HG03108 (cell line): Measurements from ENCODE around the gene MPPE1.

Experiments
- ATAC-seq: cut with Tn5 transposase; IDR thresholded peaks from one replicate; pipeline ENCODE4 v1.9.1; 2021; ENCODE audit warnings: moderate library complexity; ENCODE audit not compliant: unreplicated experiment

The MPPE1 gene

GRCh38 chr18:11885278-11885947 is 22.7 kb downstream of the MPPE1 start:
- no peak for ATAC-seq

GRCh38 chr18:11884396-11885030 is 23.6 kb downstream of the MPPE1 start:
- no peak for ATAC-seq

- peak; percentile 72 for ATAC-seq
Measured at GRCh38 chr18:11883153-11883552, 25.0 kb downstream of the MPPE1 start.

DNA sequence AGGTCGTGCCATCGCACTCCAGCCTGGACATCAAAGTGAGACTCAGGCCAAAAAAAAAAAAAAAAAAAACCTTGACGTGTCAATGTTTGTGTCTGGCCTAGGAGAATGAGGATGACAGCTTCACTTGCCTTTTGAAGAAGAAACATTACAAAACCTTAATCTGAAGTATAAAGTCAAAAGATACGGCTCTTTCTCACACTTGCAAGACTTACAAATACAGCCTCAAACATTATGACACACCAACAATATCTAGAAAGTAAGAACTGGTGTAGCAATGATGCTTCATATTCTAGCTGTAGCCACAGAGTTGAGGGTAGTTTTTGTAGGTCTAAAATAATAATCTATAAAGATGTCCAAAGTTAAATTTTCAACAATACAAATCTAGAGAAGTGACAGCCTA is 25.5 kb downstream of the MPPE1 start:
- no peak for ATAC-seq

GRCh38 chr18:11880586-11881304 is 27.4 kb downstream of the MPPE1 start:
- no peak for ATAC-seq

DNA sequence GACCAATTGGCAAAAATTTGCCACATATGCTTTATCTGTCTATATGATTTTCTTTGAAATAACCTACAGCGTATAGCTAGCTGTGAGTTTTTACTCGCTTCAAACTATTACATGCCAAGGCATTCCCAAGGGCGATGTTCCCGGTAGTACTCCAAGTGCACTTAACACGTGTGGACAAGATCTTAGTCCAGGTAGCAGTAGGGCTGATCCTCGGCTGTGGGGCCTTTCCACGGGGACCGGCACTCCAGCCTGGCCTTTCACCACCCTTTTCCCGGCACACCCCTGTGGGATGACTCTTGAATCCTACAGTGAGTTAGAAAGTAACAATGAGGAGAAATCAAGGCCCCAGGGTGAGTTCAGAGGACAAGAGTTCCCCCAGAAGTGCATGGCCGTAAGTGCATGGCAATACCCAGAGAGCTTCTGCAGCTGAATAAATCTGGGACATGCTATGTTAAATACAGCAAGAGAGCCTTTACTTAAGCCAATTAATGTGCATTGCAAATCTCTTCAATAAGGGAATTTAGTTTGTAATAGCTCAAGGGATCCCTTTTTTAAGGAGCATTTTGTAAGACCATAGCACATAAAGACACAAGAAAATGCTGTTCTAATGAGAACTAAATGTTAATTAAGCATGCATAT is 30.5 kb downstream of the MPPE1 start:
- ATAC-seq = no peak

DNA sequence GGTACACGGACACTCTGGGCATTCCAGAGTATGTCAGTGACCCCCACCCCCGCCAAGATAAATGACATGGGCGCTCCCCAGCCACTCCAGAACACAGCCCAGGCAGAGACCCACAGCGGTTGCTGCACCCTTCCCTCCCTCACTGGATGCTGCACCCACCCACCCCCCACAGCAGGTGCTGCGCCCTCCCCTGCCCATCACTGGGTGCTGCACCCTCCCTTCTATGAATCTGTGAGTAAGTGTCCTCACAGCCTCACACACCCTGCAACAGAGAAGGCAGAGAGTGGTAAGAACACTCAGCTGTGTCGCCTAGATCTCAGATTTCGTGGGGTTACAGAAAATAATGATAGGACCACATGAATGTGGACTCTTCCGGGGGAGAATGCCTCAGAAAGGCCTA is 33.4 kb downstream of the MPPE1 start:
- no peak for ATAC-seq

GRCh38 chr18:11873670-11874340 is 34.3 kb downstream of the MPPE1 start:
- no peak for ATAC-seq

- no peak for ATAC-seq
Measured at GRCh38 chr18:11872479-11873136, 35.5 kb downstream of the MPPE1 start.

GRCh38 chr18:11871501-11871900 is 36.6 kb downstream of the MPPE1 start:
- no peak for ATAC-seq

DNA sequence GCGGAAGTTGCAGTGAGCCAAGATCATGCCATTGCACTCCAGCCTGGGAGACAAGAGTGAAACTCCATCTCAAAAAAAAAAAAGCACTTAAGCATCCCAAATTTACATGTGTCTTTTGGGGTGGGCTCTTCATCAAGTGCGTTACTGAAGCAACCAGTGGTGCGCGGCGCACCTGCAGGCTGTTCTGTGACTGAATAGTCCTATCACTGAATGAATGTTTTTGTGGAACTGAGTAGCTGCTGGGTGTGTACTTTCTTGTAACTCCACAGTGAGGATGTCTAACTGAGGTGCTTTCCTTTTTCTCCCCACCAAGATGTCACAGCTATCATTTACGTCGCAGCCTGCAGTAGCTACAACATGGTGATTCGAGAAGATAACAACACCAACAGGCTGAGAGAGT is 39.9 kb downstream of the MPPE1 start:
- no peak for ATAC-seq

DNA sequence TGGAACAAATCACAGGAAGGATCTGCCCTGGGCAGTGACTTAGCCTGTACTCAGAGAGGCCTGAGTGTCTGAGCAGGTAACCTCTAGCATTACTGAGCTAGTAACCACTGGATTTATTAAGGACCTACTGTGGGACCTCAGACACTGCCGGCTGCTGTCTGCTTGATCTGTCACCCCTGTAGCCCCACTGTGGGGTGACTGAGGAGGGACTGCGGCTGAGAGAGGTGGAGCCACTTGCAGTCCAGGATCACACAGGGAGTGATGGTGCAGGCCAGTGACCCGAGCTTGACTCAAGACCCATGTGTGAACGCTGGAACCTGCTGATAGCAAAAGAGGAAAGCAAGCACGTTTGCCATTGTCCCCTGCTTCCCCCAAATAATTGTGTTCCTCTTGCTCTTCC is 41.4 kb downstream of the MPPE1 start:
- no peak for ATAC-seq

GRCh38 chr18:11866329-11866728 is 41.8 kb downstream of the MPPE1 start:
- ATAC-seq = no peak

DNA sequence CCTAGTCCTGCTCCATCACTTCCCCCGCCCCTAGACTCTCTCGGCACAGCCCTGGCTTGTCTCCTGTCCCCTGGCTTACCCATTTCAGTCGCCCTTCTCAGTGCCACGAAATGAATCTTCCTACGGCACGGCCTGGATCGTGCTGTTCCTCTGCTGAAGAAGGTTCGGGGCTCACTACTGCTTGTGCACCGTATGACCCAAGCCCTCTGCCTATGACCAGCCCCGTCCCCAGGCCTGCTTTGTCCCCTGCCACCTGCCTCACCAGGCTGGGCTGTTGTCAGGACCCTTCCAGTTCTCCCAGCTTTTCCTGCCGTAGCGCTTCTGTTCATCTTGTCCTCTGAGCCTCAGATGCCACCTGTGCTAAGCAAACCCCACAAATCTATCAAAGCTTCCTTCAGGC is 43.0 kb downstream of the MPPE1 start:
- no peak for ATAC-seq

DNA sequence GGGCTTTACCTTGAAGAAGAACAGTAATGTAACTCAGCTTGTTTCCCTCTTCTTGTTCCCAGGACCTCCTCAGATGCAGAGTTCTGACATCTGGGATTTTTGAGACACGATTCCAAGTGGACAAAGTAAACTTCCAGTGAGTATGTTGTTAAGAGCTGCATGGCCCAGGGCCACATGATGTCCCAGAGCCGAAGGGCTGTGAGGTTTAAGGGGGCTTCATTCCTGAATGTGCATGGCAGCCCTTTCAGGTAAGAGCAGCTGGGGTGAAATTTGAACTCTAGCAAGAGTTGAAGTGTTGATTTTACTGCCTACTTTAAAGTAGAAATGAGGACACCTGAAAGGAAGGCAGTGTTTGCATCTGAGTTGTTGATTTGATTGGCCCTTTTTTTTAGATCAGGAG is 43.6 kb downstream of the MPPE1 start:
- ATAC-seq = no peak

- ATAC-seq = no peak
Measured at GRCh38 chr18:11862468-11863137, 45.5 kb downstream of the MPPE1 start.

DNA sequence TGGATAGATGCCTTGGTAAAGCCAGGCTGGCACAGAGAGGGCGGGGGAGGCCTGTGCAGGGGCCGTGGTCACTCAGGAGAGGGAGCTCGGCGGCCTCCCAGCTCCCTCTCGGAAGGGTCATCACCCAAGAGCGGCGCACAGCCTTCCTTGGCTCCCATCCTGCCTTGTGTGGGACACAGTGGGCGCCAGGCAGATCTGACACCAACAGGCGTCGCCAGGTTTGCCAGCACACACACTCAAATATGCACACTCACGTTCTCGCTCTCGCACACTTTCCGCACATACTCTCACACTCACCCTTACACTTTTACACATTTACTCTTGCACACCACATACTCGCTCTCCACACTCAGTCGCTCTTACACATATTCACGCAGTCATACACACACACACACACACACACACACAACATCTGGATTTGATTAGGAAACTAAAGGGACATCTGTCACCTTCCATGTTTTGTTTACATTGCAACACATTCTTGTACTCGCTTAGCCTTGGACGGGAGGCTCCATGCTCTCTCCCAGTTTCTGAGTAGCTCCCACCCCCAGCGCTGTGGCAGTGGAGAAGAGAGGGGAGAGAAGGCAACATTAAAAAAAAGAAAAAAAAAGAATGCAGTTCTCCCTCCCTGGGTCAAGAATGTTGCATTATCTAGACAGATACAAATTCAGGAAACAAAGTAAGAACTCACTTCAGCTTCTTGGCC is 46.4 kb downstream of the MPPE1 start:
- ATAC-seq = no peak

DNA sequence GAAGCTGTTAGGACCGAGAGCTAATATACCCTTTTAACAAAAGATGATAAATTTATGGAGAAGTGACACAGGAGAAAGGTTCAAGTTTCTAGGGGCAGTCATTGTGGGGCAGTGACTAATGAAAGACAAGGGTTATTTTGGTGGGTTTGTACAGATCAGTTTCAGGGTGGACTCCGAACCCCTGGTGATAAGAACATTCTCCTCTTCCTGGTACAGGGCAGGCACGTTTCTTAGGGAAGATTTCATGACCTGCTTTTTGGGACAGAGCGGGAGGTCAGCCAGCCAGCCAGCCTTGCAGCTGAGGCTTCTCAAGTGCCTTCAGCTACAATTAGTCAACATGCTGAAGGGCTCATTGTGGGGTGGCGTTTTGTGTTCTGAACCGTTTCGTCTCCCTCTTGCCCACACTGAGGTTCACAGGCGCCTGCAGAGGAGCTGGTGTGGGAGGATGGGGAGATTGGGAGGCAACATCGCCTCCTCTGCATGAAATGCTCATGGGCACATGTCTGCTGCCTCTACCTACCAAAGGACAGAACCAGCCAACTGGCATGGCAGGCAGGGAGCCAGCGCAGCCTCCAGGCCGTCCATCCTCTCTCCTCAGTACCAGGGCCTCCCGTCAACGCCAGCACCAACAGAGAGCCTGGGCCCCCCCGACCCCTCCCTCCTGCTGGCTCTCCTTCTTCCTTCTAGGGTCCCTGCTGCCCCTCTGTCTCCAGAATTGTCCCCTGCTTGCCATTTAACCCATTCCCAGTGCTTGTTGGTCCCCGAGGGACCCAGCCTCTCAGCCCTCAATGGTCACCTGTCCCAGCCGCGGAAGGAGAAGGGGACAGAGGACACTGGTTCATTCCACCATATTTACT is 47.3 kb downstream of the MPPE1 start:
- no peak for ATAC-seq
